ENCODE measurements around the gene MYO7A.
"Not testable (repeated sequence)": the region's sequence is repeated elsewhere in the genome, so short reads cannot be mapped to it uniquely, and the experiment has no call there.

Gene MYO7A

DNA sequence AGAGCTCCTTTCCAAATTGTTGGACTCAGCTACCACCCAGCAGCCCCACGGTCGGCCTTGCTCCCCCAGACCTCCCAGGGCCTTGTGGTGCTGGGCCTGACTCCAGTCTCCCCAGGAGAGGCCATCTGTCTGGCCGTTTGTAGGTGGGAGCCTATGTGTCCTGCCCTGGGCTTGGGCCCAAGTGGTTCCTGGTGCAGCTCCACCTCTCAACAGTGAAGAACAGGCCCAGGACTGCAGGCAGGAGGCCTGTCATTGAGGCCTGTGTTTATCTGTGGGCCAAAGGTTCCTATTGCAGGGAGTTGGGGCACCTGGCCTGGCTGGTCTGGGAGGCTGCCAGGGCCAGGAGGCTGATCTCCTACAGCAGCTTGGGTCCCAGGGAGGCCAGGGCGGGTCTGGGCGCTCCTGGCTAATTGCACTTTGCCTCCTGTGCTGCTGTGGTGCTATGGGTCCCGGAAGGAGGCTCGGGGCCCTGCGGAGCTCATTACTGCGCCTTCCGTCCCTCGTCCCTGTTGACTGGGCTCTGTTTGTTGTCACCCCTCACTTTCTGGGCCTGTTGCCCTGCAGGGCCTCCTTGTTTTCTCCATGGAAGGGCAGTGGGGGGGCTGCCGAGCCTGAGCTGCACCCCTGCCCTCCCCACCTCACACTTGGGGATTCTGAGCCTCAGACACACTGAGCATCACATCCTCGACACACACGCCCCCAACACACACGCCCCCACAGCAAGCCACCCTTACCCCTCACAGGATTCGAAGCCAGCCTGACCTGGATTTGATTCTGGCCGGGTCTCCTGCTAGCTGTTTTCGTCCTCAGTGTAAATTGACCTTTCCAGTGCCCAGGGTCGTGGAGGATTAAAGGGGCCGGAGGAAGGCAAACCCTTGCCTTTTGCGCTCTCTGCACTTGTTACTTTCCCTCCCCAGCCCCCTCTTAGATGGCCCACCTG lies 32.2 kb upstream of the MYO7A start:
- H3K36me3 ChIP-seq, result no peaks in the 10 kb centered on the region
- peak overlapping the region; percentile 29 for H3K27ac ChIP-seq
- TF ChIP-seq, protein P1, sequence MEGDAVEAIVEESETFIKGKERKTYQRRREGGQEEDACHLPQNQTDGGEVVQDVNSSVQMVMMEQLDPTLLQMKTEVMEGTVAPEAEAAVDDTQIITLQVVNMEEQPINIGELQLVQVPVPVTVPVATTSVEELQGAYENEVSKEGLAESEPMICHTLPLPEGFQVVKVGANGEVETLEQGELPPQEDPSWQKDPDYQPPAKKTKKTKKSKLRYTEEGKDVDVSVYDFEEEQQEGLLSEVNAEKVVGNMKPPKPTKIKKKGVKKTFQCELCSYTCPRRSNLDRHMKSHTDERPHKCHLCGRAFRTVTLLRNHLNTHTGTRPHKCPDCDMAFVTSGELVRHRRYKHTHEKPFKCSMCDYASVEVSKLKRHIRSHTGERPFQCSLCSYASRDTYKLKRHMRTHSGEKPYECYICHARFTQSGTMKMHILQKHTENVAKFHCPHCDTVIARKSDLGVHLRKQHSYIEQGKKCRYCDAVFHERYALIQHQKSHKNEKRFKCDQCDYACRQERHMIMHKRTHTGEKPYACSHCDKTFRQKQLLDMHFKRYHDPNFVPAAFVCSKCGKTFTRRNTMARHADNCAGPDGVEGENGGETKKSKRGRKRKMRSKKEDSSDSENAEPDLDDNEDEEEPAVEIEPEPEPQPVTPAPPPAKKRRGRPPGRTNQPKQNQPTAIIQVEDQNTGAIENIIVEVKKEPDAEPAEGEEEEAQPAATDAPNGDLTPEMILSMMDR (IDR thresholded peaks at IDR 0.05; ENCODE audit: low read depth, low read length), result no peak
- H3K27me3 ChIP-seq (ENCODE audit: insufficient read depth, low read depth, severe bottlenecking), result no peaks in the 10 kb centered on the region
- no peaks in the 10 kb centered on the region for H3K9me3 ChIP-seq (ENCODE audit: severe bottlenecking)
- H3K4me3 ChIP-seq (ENCODE audit: low read depth, low read length), result no peak overlapping the region
- DNase-seq, result no peak

DNA sequence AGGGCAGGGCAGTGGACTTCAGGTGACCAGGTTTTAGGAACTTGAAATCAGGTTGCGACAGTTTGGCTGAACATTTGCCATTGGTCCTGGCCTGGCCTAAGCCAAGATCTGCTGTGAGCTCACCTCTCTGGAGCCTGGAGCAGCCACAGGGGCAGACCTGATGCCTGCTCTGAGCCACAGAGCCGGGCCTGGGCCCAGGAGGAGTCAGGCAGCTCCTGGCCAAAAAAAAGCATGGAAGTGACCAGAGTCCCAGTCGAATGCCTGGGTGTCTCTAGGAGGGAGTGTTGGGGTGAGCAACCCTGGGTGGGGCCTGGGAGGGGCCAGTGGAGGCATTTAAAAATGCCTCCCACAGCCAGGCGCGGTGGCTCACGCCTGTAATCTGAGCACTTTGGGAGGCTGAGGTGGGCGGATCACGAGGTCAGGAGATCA lies 31.4 kb upstream of the MYO7A start:
- peak overlapping the region; percentile 63 for H3K27ac ChIP-seq
- TF ChIP-seq, protein P1 (IDR thresholded peaks at IDR 0.05; ENCODE audit: low read depth, low read length), result no peak
- no peak overlapping the region for H3K4me3 ChIP-seq (ENCODE audit: low read depth, low read length)
- no peaks in the 10 kb centered on the region for H3K9me3 ChIP-seq (ENCODE audit: severe bottlenecking)
- no peaks in the 10 kb centered on the region for H3K36me3 ChIP-seq
- DNase-seq, result no peak
- H3K27me3 ChIP-seq (ENCODE audit: insufficient read depth, low read depth, severe bottlenecking), result no peaks in the 10 kb centered on the region

DNA sequence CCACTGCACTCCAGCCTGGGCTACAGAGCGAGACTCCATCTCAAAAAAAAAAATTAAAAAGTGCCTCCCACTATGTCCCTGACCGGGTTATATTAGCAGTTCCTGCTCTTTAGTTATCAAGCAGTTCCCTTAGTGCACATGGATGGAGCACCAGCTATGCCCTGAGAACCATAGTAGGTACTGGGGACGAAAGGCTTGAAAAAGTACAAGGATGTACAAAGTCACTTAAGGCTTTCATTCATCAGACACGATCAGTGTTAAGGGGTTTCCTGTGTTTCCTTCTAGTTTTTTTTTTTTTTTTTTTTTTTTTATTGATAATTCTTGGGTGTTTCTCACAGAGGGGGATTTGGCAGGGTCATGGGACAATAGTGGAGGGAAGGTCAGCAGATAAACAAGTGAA lies 30.9 kb upstream of the MYO7A start:
- not testable (repeated sequence) for DNase-seq; H3K27me3 ChIP-seq (ENCODE audit: insufficient read depth, low read depth, severe bottlenecking); H3K4me3 ChIP-seq (ENCODE audit: low read depth, low read length); H3K36me3 ChIP-seq; H3K9me3 ChIP-seq (ENCODE audit: severe bottlenecking)
- H3K27ac ChIP-seq, result peak overlapping the region; percentile 63

GRCh38 chr11:77100166-77101042 lies 27.6 kb upstream of the MYO7A start:
- DNase-seq, result no peak
- H3K27ac ChIP-seq, result no peak overlapping the region
- TF ChIP-seq, protein P1 (IDR thresholded peaks at IDR 0.05; ENCODE audit: low read depth, low read length), result no peak

GRCh38 chr11:77101043-77101537 lies 27.0 kb upstream of the MYO7A start:
- H3K4me3 ChIP-seq (ENCODE audit: low read depth, low read length), result no peak overlapping the region
- TF ChIP-seq, protein P1 (IDR thresholded peaks at IDR 0.05; ENCODE audit: low read depth, low read length), result peak; percentile 84
- no peaks in the 10 kb centered on the region for H3K36me3 ChIP-seq
- H3K27me3 ChIP-seq (ENCODE audit: insufficient read depth, low read depth, severe bottlenecking), result no peaks in the 10 kb centered on the region
- no peaks in the 10 kb centered on the region for H3K9me3 ChIP-seq (ENCODE audit: severe bottlenecking)
- H3K27ac ChIP-seq, result no peak overlapping the region
- no peak for DNase-seq

More at GRCh38 chr11:77100166-77101042, 27.6 kb upstream of the MYO7A start:
- H3K36me3 ChIP-seq, result no peaks in the 10 kb centered on the region
- H3K27me3 ChIP-seq (ENCODE audit: insufficient read depth, low read depth, severe bottlenecking), result no peaks in the 10 kb centered on the region
- H3K9me3 ChIP-seq (ENCODE audit: severe bottlenecking), result no peaks in the 10 kb centered on the region
- no peak overlapping the region for H3K4me3 ChIP-seq (ENCODE audit: low read depth, low read length)

Measured in WERI-Rb-1 (cell line).